Coronary artery (tissue), 2 donors: ENCODE data around the gene ACMSD.

Source experiments
- DNase-seq: peaks from one replicate; pipeline ENCODE4 v3.0.0-alpha.2; 2017; ENCODE audit warnings: low spot score
- H3K27ac ChIP-seq, 2 donors: fragments of 200-600 bp; sonication (generic); one replicate each; pipeline ENCODE4 v1.5.1; 2016 to 2019
- H3K4me3 ChIP-seq: fragments of 200-600 bp; sonication (generic); 2 replicates; pipeline ENCODE4 v1.5.1; 2016; ENCODE audit warnings: mild to moderate bottlenecking, moderate library complexity
- TF ChIP-seq, protein P1 (sequence below): fragments of 200-600 bp; sonication (generic); IDR thresholded peaks from one replicate; pipeline ENCODE4 v1.5.1; 2019; ENCODE audit warnings: antibody characterized with exemption

ACMSD gene

DNA sequence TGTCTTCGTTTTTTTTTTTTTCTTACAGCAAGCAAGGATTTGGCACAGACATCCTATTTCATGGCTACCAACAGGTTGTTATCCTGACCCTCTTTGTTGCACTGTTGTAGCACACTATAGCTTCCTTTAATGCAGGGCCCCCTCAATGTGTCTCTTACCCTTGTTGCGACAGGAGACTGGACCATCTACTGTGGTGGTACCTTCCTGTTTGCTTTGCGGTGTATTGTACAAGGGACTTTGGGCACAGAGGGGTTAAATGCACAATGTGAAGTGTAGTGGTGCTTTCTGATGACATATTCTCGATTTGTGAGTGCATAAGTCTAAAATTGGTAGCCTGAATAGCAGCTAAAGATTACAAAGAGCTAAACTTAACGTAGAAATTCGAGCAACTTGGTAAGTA is 107.7 kb downstream of the ACMSD start:
- TF ChIP-seq, protein P1, sequence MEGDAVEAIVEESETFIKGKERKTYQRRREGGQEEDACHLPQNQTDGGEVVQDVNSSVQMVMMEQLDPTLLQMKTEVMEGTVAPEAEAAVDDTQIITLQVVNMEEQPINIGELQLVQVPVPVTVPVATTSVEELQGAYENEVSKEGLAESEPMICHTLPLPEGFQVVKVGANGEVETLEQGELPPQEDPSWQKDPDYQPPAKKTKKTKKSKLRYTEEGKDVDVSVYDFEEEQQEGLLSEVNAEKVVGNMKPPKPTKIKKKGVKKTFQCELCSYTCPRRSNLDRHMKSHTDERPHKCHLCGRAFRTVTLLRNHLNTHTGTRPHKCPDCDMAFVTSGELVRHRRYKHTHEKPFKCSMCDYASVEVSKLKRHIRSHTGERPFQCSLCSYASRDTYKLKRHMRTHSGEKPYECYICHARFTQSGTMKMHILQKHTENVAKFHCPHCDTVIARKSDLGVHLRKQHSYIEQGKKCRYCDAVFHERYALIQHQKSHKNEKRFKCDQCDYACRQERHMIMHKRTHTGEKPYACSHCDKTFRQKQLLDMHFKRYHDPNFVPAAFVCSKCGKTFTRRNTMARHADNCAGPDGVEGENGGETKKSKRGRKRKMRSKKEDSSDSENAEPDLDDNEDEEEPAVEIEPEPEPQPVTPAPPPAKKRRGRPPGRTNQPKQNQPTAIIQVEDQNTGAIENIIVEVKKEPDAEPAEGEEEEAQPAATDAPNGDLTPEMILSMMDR: no peak

DNA sequence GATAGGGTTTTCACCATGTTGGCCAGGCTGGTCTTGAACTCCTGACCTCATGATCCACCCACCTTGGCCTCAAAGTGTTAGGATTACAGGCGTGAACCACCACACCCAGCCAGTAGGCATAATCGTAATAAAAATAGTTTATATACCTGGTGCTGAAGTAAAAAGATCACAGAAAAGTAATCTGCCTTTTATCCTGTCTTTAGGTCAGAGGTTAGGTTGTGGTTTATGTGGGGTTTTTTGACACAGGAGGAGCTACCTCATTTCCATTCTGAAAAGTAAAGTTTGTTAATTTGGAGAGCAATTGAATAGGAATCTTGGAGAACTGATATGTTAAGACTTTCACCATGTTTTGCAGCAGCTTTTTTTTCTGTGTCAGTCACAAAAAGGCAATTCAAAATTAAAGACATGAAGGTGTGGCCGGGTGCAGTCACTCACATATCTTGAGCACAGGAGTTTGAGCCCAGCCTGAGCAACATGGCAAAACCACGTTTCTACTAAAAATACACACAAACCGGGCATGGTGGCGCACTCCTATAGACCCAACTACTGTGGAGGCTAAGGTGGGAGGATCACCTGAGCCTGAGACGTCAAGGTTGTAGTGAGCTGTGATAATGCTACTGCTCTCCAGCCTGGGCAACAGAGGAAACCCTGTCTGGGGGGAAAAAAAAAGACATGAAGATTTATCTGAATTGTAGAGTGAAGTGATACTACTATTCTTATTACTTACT is 111.7 kb downstream of the ACMSD start:
- no peak overlapping the region for H3K27ac ChIP-seq
- TF ChIP-seq, protein P1: no peak
- no peak overlapping the region for H3K4me3 ChIP-seq
- DNase-seq: no peak

More for the DNA sequence above, 107.7 kb downstream of the ACMSD start:
- DNase-seq: no peak
- Histone ChIP-seq H3K27ac (no peak overlapping the region), H3K4me3 (no peak overlapping the region)

DNA sequence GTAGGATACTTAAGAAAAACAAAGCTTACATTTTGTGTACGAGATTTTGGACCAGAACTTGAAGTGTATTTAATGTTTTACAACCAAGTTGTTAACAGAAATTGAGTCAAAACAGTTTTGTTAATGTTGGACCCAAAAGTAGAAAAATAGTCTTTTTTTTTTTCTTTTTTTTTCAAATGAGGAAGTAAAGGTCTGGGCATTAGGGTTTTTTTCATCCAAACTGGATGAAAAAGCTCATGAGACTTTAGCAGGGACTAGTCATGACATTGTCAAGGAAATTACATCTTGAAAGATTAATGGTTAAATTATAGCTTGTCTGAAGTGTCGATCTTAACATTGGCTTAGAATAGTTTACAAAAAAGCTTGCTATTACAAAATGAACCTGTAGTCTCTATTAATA is 112.5 kb downstream of the ACMSD start:
- no peak overlapping the region for H3K27ac ChIP-seq
- TF ChIP-seq, protein P1: no peak
- no peak overlapping the region for H3K4me3 ChIP-seq
- DNase-seq: no peak
